Upper lobe of left lung (tissue), 6 donors: ENCODE results near the gene CBLN3. TPM values are rescaled to one million over a fixed set of nuclear protein-coding genes. Genes with fewer than 3 reads are reported as not detected.
"Not testable (repeated sequence)": the region's sequence is repeated elsewhere in the genome, so short reads cannot be mapped to it uniquely, and the experiment has no call there.

ENCODE experiments used
- ATAC-seq, 2 donors: fragments of 200-7000 bp; cut with Tn5 transposase; one replicate each; pipeline ENCODE4 v1.9.1; 2022; ENCODE audit warnings: mild to moderate bottlenecking in 2 of 2, moderate library complexity in 2 of 2; ENCODE audit not compliant: low FRiP score in 2 of 2
- DNase-seq, 2 donors: peaks; one replicate each; pipeline ENCODE4 v3.0.0-alpha.2; 2019 to 2020
- H3K27ac ChIP-seq, 4 donors: fragments of 200-600 bp; sonication (generic); one replicate each; pipeline ENCODE4 v1.5.1; 2016 to 2019
- H3K27me3 ChIP-seq, 4 donors: fragments of 200-600 bp; sonication (generic); one replicate each; pipeline ENCODE4 v1.5.1; 2017 to 2019
- H3K36me3 ChIP-seq, 4 donors: fragments of 200-600 bp; sonication (generic); one replicate each; pipeline ENCODE4 v1.5.1; 2016 to 2019
- H3K4me1 ChIP-seq, 4 donors: fragments of 200-600 bp; sonication (generic); one replicate each; pipeline ENCODE4 v1.5.1; 2018 to 2019
- H3K4me3 ChIP-seq, 4 donors: fragments of 200-600 bp; sonication (generic); one replicate each; pipeline ENCODE4 v1.5.1; 2017 to 2019; ENCODE audit warnings: mild to moderate bottlenecking in 2 of 4, moderate library complexity in 1 of 4
- H3K9me3 ChIP-seq, 4 donors: fragments of 200-600 bp; sonication (generic); one replicate each; pipeline ENCODE4 v1.5.1; 2018 to 2019
- CTCF ChIP-seq, 6 experiments: fragments of 450-650 bp in 4 of 6; fragments of 200-600 bp in 2 of 6; sonication (generic) in 2 of 6; IDR thresholded peaks; one replicate each; pipeline ENCODE4 v1.5.1; 2016 to 2019; ENCODE audit warnings: antibody characterized with exemption in 6 of 6
- EP300 ChIP-seq, 4 donors: sonication (generic); formaldehyde crosslinking; IDR thresholded peaks; one replicate each; pipeline ENCODE4 v1.5.1; 2017; ENCODE audit warnings: antibody characterized with exemption in 4 of 4, control low read depth in 2 of 4
- POLR2A ChIP-seq, 4 donors: fragments of 450-650 bp; IDR thresholded peaks; one replicate each; pipeline ENCODE4 v1.5.1; 2016 to 2017; ENCODE audit warnings: antibody characterized with exemption in 4 of 4, mild to moderate bottlenecking in 2 of 4
- POLR2AphosphoS5 ChIP-seq, 2 donors: sonication (generic); formaldehyde crosslinking; IDR thresholded peaks; one replicate each; pipeline ENCODE4 v1.5.1; 2017; ENCODE audit warnings: antibody characterized with exemption in 2 of 2
- WGBS, 2 donors: methylation state at CpG; one replicate each; pipeline ENCODE4 v1.1.5; 2017 to 2018; 5-methylcytosine and 5-hydroxymethylcytosine counted together
- total RNA-seq, 6 donors: library from RNA; depleted of rRNA in 4 of 6; stranded (reverse); fragments of >200 nt in 4 of 6; gene quantifications; one replicate each; pipeline versions ENCODE4 v1.1.0 to v1.2.1, GENCODE V29; 2016 to 2021
- donor health status: DM: no; HTN: no; CAD: no; lungs with moderate emphysema.
- donor health status: DM: no; HTN: yes; CAD: no; lungs with severe emphysema.

The CBLN3 gene
- total RNA-seq, 6 donors from 2014 or later = 1.1 to 4.2 (median 3.1) TPM

- TF ChIP-seq EP300 (IDR thresholded peaks at IDR 0.05) = no peak
- TF ChIP-seq CTCF (IDR thresholded peaks at IDR 0.05) = no peak
- no peak for TF ChIP-seq POLR2AphosphoS5 (IDR thresholded peaks at IDR 0.05)
- TF ChIP-seq POLR2A (IDR thresholded peaks at IDR 0.05) = no peak
- Histone ChIP-seq H3K27me3 (no peaks in the 10 kb centered on the region), H3K36me3 (no peaks in the 10 kb centered on the region), H3K4me1 (peaks cover 9 to 30% (median 13%) of the 10 kb centered on the region in 4 donors), H3K4me3 (no peak overlapping the region), H3K9me3 (no peaks in the 10 kb centered on the region), H3K27ac (peak overlapping the region in 1 of 4 donors; percentile 19)
- ATAC-seq (no peak), DNase-seq (no peak)
- WGBS, 2 donors = 44% methylated on average over 11 of the region's 11 CpGs
Measured at GRCh38 chr14:24389226-24389848, 40.1 kb downstream of the CBLN3 start.

DNA sequence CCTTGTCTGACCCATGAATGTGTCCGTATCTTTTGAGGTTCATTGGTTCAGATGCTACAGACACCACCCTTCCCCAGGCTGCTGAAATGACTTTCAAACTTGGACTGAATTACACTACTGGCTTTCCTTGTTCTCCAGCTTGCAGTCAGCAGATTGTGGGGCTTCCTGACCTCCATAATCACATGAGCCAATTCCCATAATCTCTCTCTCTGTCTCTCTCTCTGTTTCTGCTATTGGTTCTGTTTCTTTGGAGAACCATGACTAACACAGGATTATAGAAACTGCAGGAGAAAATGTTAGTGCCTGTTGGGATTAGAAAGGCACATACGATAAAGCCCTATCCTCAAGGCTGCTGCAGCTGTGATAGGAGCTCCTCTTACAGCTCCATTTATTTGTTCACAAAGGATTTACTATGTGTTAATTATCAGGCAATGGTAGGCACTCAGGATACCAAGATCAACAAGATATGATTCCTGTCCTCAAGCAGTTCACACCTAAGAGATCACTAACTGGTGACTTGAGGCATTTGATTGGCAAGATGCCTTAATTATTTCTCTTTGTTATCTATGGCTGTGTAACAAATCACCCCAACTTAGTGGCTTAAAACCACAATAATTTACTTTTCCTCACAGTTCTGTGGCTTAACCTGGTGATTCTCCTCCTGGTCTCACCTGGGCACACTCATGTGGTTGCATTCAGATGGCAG is 40.8 kb downstream of the CBLN3 start:
- no peaks in the 10 kb centered on the region for H3K36me3 ChIP-seq
- 81 to 92% methylated on average over 2 of the region's 2 CpGs for whole genome bisulfite sequencing, 2 donors

GRCh38 chr14:24387579-24387978 is 41.9 kb downstream of the CBLN3 start:
- DNase-seq, ATAC-seq, H3K9me3 ChIP-seq, H3K27me3 ChIP-seq, H3K27ac ChIP-seq, H3K4me3 ChIP-seq, H3K36me3 ChIP-seq: not testable (repeated sequence)
- H3K4me1 ChIP-seq = peaks cover 9 to 30% (median 13%) of the 10 kb centered on the region in 4 donors
- 86 to 89% methylated on average over 5 of the region's 5 CpGs for WGBS, 2 donors

More for the DNA sequence above, 40.8 kb downstream of the CBLN3 start:
- DNase-seq (no peak), ATAC-seq (no peak)
- Histone ChIP-seq H3K27me3 (no peaks in the 10 kb centered on the region), H3K4me1 (peaks cover 9 to 30% (median 13%) of the 10 kb centered on the region in 4 donors), H3K9me3 (no peaks in the 10 kb centered on the region), H3K27ac (peak overlapping the region in 1 of 4 donors; percentile 19), H3K4me3 (no peak overlapping the region)
- no peak for TF ChIP-seq CTCF (IDR thresholded peaks at IDR 0.05)
- TF ChIP-seq POLR2AphosphoS5 (IDR thresholded peaks at IDR 0.05) = no peak
- no peak for TF ChIP-seq POLR2A (IDR thresholded peaks at IDR 0.05)
- no peak for TF ChIP-seq EP300 (IDR thresholded peaks at IDR 0.05)

DNA sequence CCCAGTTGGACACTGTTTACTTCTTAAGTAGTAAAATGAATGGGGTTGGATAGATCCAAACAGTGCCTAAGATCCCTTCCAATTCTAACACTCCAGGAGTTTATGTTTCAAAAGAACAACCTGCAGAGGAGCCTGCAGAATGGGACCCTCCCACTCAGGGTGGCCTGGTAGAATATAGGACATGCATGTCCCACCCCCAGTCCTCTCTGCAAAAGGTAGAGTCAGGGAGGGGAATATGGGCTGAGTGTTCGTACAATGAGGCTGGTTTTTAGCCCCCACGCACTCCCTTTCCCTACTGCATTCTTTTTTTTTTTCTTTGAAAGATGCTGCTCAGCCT is 42.5 kb downstream of the CBLN3 start:
- TF ChIP-seq POLR2A (IDR thresholded peaks at IDR 0.05) (no peak), POLR2AphosphoS5 (IDR thresholded peaks at IDR 0.05) (no peak), CTCF (IDR thresholded peaks at IDR 0.05) (no peak), EP300 (IDR thresholded peaks at IDR 0.05) (no peak)
- Histone ChIP-seq H3K27ac (no peak overlapping the region), H3K36me3 (no peaks in the 10 kb centered on the region), H3K4me1 (peaks cover 9 to 24% (median 11%) of the 10 kb centered on the region in 4 donors), H3K4me3 (no peak overlapping the region), H3K9me3 (no peaks in the 10 kb centered on the region), H3K27me3 (no peaks in the 10 kb centered on the region)
- WGBS, 2 donors = 85 to 92% methylated on average over 2 of the region's 2 CpGs
- DNase-seq (no peak), ATAC-seq (no peak)

- no peak overlapping the region for H3K27ac ChIP-seq
- DNase-seq = no peak
- TF ChIP-seq POLR2AphosphoS5 (IDR thresholded peaks at IDR 0.05) (no peak), EP300 (IDR thresholded peaks at IDR 0.05) (no peak), CTCF (IDR thresholded peaks at IDR 0.05) (no peak), POLR2A (IDR thresholded peaks at IDR 0.05) (no peak)
- 80 to 88% methylated on average over 4 of the region's 4 CpGs for WGBS, 2 donors
- peaks cover 9 to 14% (median 11%) of the 10 kb centered on the region in 4 donors for H3K4me1 ChIP-seq
- no peaks in the 10 kb centered on the region for H3K9me3 ChIP-seq
- no peaks in the 10 kb centered on the region for H3K36me3 ChIP-seq
- H3K27me3 ChIP-seq = no peaks in the 10 kb centered on the region
- no peak overlapping the region for H3K4me3 ChIP-seq
- no peak for ATAC-seq
Measured at GRCh38 chr14:24385524-24385923, 43.9 kb downstream of the CBLN3 start.
